Amygdala (tissue), 56 donors: ENCODE data around the gene STAP2.
"Not testable (repeated sequence)": the region's sequence is repeated elsewhere in the genome, so short reads cannot be mapped to it uniquely, and the experiment has no call there.

Experiments
- DNase-seq, 56 donors: peaks; one replicate each; lab custom pipeline; 2025; lab: John Stamatoyannopoulos, UW

STAP2 gene

GRCh38 chr19:4359627-4360000 lies 21.0 kb upstream of the STAP2 start:
- DNase-seq = no peak

GRCh38 chr19:4358709-4359626 lies 20.3 kb upstream of the STAP2 start:
- no peak for DNase-seq

- peak in 1 of 56 donors; percentile 16 for DNase-seq
These were observed 19.3 kb upstream of the STAP2 start for GRCh38 chr19:4357921-4358326.

- DNase-seq = peak in 1 of 56 donors; percentile 33
These were observed 18.6 kb upstream of the STAP2 start for GRCh38 chr19:4357095-4357797.

- no peak for DNase-seq
These were observed 16.3 kb upstream of the STAP2 start for GRCh38 chr19:4354897-4355296.

- no peak for DNase-seq
These were observed 15.7 kb upstream of the STAP2 start for GRCh38 chr19:4354282-4354681.

- peak in 3 of 56 donors; percentile 23 to 46 (median 29) for DNase-seq
These were observed 14.1 kb upstream of the STAP2 start for GRCh38 chr19:4352701-4353121.

- no peak for DNase-seq
These were observed 12.1 kb upstream of the STAP2 start for GRCh38 chr19:4350726-4351125.

GRCh38 chr19:4350111-4350510 lies 11.5 kb upstream of the STAP2 start:
- DNase-seq = no peak

GRCh38 chr19:4349225-4349624 lies 10.6 kb upstream of the STAP2 start:
- not testable (repeated sequence) for DNase-seq

- no peak for DNase-seq
These were observed 8.9 kb upstream of the STAP2 start for GRCh38 chr19:4347521-4347920.

- DNase-seq = no peak
These were observed 7.4 kb upstream of the STAP2 start for GRCh38 chr19:4346020-4346383.

- no peak for DNase-seq
These were observed 6.9 kb upstream of the STAP2 start for GRCh38 chr19:4345342-4346019.

- DNase-seq = peak in 55 of 56 donors; percentile 61 to 97 (median 89)
These were observed 5.0 kb upstream of the STAP2 start, which contains the start of gene MPND for GRCh38 chr19:4343370-4344307. Gene MPND (plus strand): TSS chr19:4343562. CDS start chr19:4343594, 32 bp downstream.

- DNase-seq = peak; percentile 78 to 100 (median 96)
These were observed 4.2 kb upstream of the STAP2 start for GRCh38 chr19:4342615-4343369.

- DNase-seq = peak in 1 of 56 donors; percentile 69
These were observed 3.6 kb upstream of the STAP2 start for GRCh38 chr19:4342314-4342614.

GRCh38 chr19:4337906-4338440 lies 654 bp downstream of the STAP2 start:
- DNase-seq = no peak

- DNase-seq = no peak
These were observed 3.6 kb downstream of the STAP2 start for GRCh38 chr19:4334929-4335570.

- no peak for DNase-seq
These were observed 8.8 kb downstream of the STAP2 start for GRCh38 chr19:4329858-4330257.
